Measurements from ENCODE around the gene PLXNC1.

PLXNC1 gene

DNA sequence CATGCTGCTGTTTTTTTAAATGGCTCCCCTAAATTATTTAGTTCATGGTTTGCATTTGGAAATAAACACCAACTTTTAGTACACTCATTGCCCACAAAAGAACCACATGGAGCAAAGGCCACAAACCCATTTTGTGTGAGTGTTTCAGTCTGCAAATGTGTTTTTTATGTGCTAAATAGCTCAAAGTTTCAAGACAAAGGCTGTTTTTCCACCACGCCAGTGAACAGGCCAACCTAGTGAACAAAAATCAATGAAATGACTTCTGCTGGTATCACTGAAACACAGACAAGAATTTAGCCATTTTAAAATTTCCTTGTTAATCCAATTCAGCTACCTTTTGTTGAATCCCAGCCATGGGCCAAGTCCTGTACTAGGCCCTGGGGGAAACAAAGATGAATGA is 52.3 kb downstream of the PLXNC1 start:
- TF ChIP-seq, protein P1, sequence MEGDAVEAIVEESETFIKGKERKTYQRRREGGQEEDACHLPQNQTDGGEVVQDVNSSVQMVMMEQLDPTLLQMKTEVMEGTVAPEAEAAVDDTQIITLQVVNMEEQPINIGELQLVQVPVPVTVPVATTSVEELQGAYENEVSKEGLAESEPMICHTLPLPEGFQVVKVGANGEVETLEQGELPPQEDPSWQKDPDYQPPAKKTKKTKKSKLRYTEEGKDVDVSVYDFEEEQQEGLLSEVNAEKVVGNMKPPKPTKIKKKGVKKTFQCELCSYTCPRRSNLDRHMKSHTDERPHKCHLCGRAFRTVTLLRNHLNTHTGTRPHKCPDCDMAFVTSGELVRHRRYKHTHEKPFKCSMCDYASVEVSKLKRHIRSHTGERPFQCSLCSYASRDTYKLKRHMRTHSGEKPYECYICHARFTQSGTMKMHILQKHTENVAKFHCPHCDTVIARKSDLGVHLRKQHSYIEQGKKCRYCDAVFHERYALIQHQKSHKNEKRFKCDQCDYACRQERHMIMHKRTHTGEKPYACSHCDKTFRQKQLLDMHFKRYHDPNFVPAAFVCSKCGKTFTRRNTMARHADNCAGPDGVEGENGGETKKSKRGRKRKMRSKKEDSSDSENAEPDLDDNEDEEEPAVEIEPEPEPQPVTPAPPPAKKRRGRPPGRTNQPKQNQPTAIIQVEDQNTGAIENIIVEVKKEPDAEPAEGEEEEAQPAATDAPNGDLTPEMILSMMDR (IDR thresholded peaks at IDR 0.05; ENCODE audit: unreplicated experiment in 3 of 3) = no peak
- H3K4me3 Mint-ChIP-seq = no peak overlapping the region
- H3K27ac Mint-ChIP-seq = no peak overlapping the region
- H3K4me1 Mint-ChIP-seq = peaks cover 24% of the 10 kb centered on the region
- H3K27me3 Mint-ChIP-seq (ENCODE audit: low read depth) = peaks cover 10% of the 10 kb centered on the region
- peaks cover 3% of the 10 kb centered on the region for H3K36me3 Mint-ChIP-seq (ENCODE audit: low read depth)
- peaks cover 4% of the 10 kb centered on the region for H3K9me3 Mint-ChIP-seq

DNA sequence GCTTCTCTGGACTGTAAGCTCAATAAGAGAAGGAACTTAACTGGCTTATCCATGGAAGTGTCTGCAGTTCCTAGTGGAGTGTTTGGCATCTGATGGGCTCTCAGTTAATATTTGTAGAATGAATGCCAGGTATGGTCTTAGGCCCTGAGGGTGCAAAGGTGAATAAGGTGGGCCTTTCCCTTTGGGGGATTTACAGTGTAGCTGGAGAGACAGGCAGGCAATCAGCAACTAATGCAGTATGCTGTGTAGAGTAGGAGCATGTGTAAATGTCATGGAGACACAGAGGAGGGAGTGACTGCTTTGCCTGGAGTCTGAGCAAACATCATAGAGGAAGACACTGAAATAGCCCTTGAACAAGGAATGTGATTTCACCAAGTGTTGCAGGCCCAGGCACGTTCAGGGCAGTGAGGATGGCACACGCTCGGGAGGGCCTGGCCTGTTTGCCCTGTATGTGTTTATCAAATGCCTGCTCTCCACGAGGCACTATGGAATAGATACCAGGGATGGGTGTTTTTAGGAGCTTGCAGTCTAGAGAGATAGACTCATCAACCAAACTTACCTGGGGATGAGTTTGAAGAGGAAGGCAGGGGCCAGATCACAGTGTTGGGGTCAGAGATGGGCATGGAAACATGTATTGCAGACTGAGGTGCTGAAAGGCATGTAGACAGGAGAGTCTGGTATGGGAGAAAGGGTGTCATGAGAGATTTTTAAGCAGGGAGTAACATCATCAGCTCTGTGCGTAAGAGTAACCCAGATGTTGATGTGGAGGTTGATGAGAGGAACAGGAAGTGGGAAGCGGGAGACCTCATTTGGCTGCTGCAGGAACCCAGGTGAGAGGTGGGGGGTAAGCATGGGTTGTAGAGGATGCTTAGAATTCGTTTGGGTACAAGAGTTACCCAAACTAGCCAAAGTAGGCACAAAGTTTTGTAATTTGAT is 54.1 kb downstream of the PLXNC1 start:
- TF ChIP-seq, protein P1 (IDR thresholded peaks at IDR 0.05; ENCODE audit: unreplicated experiment in 3 of 3) = no peak
- peak overlapping the region in 2 of 3 experiments; percentile 30 to 63 for H3K27ac Mint-ChIP-seq
- H3K36me3 Mint-ChIP-seq (ENCODE audit: low read depth) = no peaks in the 10 kb centered on the region
- H3K9me3 Mint-ChIP-seq = no peaks in the 10 kb centered on the region
- peaks cover 4% of the 10 kb centered on the region for H3K27me3 Mint-ChIP-seq (ENCODE audit: low read depth)
- H3K4me1 Mint-ChIP-seq = peaks cover 43% of the 10 kb centered on the region
- no peak overlapping the region for H3K4me3 Mint-ChIP-seq

DNA sequence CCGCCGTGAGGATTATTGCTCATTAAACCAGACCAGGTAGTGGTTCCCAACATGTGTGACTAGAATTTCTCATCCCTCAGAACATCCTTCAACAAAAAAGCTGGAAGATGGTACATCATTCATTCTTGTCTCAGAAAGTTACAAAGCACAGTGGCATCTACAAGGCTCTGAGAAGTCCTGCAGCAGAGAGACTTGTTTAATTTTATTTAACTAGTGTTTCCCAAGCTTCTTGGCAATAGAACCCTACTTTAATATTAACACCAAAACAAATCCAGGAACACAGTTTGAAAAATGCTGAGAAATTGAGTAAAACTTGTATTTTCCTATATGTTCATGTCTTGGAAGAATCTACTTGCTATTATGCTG is 54.8 kb downstream of the PLXNC1 start:
- TF ChIP-seq, protein P1 (IDR thresholded peaks at IDR 0.05; ENCODE audit: unreplicated experiment in 3 of 3) = no peak
- Mint-ChIP-seq H3K9me3 (no peaks in the 10 kb centered on the region), H3K36me3 (ENCODE audit: low read depth) (no peaks in the 10 kb centered on the region), H3K27ac (peak overlapping the region in 1 of 3 experiments; percentile 63), H3K4me3 (no peak overlapping the region), H3K27me3 (ENCODE audit: low read depth) (peaks cover 4% of the 10 kb centered on the region), H3K4me1 (peaks cover 49% of the 10 kb centered on the region)

DNA sequence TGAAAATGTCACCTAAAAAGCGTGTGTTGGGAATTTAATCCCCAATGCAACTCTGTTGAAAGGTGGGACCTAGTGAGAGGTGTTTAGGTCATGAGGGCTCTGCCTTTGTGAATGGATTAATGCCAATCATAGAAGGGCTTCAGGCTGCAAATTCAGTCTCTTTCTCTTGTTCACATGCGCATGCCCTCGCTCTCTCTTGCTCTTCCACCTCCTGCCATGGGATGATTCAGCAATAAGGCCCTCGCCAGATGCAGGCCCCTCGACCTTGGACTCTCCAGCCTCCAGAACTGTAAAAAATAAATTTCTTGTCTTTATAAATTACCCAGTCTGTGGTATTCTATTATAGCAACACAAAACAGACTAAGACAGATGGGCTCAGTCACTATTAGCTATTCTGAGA is 55.4 kb downstream of the PLXNC1 start:
- H3K36me3 Mint-ChIP-seq (ENCODE audit: low read depth) = no peaks in the 10 kb centered on the region
- TF ChIP-seq, protein P1 (IDR thresholded peaks at IDR 0.05; ENCODE audit: unreplicated experiment in 3 of 3) = no peak
- H3K4me1 Mint-ChIP-seq = peaks cover 55% of the 10 kb centered on the region
- peak overlapping the region in 1 of 3 experiments; percentile 82 for H3K27ac Mint-ChIP-seq
- H3K9me3 Mint-ChIP-seq = no peaks in the 10 kb centered on the region
- no peak overlapping the region for H3K4me3 Mint-ChIP-seq
- peaks cover 4% of the 10 kb centered on the region for H3K27me3 Mint-ChIP-seq (ENCODE audit: low read depth)

DNA sequence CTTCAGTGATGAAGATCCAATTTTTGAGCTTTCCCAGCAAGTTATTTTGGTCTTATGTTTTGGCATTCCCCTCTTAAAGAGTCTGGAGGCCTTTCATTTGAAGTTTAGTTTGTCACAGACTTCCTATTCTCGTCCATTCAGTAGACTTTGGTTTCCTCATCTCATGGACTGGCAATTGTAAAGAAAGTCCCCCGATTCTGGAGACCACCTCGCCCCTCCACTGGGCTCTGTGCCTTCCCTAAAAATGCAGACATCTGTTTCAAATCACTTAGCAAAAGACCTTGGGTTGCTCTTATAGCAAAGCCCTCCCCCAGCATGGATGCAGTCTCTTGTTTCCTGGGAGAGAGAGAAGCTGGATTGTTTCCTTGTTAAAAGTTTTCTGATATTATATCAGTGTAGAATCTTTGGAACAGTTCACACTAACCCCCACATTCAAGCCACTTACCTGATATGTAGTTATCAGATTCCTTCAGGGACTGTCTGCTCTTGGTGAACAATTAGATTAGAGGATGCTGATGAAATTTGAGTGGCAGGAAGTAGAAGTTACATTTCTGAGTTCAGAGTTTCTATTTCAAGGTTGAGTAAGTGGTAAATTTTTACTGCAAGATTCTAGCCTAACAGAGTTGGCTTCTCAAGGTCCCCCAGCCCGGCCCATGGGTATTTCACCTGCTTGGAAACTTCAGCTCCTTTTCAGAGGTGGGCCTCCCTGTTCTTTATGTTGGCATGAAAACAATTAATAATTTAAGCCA is 56.3 kb downstream of the PLXNC1 start:
- H3K36me3 Mint-ChIP-seq (ENCODE audit: low read depth) = no peaks in the 10 kb centered on the region
- no peak overlapping the region for H3K4me3 Mint-ChIP-seq
- TF ChIP-seq, protein P1 (IDR thresholded peaks at IDR 0.05; ENCODE audit: unreplicated experiment in 3 of 3) = no peak
- peaks cover 62% of the 10 kb centered on the region for H3K4me1 Mint-ChIP-seq
- peaks cover 4% of the 10 kb centered on the region for H3K27me3 Mint-ChIP-seq (ENCODE audit: low read depth)
- peak overlapping the region; percentile 82 to 83 (median 82) for H3K27ac Mint-ChIP-seq
- no peaks in the 10 kb centered on the region for H3K9me3 Mint-ChIP-seq

Measured in nephron (organoid).